ENCODE results near the gene PFDN1.

- TF ChIP-seq CTCF (IDR thresholded peaks at IDR 0.05) (no peak), POLR2A (IDR thresholded peaks at IDR 0.05) (no peak)
These were observed 36.3 kb downstream of the PFDN1 start for GRCh38 chr5:140266471-140267200.
